ENCODE results near the gene FILIP1.
"Not testable (repeated sequence)": the region's sequence is repeated elsewhere in the genome, so short reads cannot be mapped to it uniquely, and the experiment has no call there.

FILIP1 gene

GRCh38 chr6:75449630-75450206 is 43.9 kb downstream of the FILIP1 start:
- no peak overlapping the region for H3K4me3 Mint-ChIP-seq
- no peaks in the 10 kb centered on the region for H3K9me3 Mint-ChIP-seq
- no peak overlapping the region for H3K27ac Mint-ChIP-seq
- no peaks in the 10 kb centered on the region for H3K36me3 Mint-ChIP-seq
- DNase-seq, result no peak
- no peaks in the 10 kb centered on the region for H3K27me3 Mint-ChIP-seq
- no peaks in the 10 kb centered on the region for H3K4me1 Mint-ChIP-seq
- CTCF ChIA-PET, result no interaction called here

GRCh38 chr6:75446241-75446880 is 47.2 kb downstream of the FILIP1 start:
- no peaks in the 10 kb centered on the region for H3K27me3 Mint-ChIP-seq

GRCh38 chr6:75445738-75446137 is 47.9 kb downstream of the FILIP1 start:
- Mint-ChIP-seq H3K9me3 (no peaks in the 10 kb centered on the region), H3K4me1 (no peaks in the 10 kb centered on the region), H3K27ac (no peak overlapping the region), H3K36me3 (no peaks in the 10 kb centered on the region), H3K27me3 (no peaks in the 10 kb centered on the region), H3K4me3 (no peak overlapping the region)
- DNase-seq, result no peak
- CTCF ChIA-PET, result no interaction called here

More at GRCh38 chr6:75446241-75446880, 47.2 kb downstream of the FILIP1 start:
- no peak for DNase-seq
- CTCF ChIA-PET, result interaction anchor here (1.8 kb wide), 1 partner anchor 7 kb away, joined by 4 read pairs; no protein-coding TSS in a partner anchor
- no peak overlapping the region for H3K4me3 Mint-ChIP-seq
- H3K36me3 Mint-ChIP-seq, result no peaks in the 10 kb centered on the region
- no peak overlapping the region for H3K27ac Mint-ChIP-seq
- no peaks in the 10 kb centered on the region for H3K9me3 Mint-ChIP-seq
- no peaks in the 10 kb centered on the region for H3K4me1 Mint-ChIP-seq

GRCh38 chr6:75444899-75445298 is 48.7 kb downstream of the FILIP1 start:
- Mint-ChIP-seq H3K36me3 (no peaks in the 10 kb centered on the region), H3K27ac (no peak overlapping the region)
- CTCF ChIA-PET, result no interaction called here

GRCh38 chr6:75441883-75442282 is 51.7 kb downstream of the FILIP1 start:
- H3K9me3 Mint-ChIP-seq, CTCF ChIA-PET, H3K4me1 Mint-ChIP-seq, H3K4me3 Mint-ChIP-seq, H3K36me3 Mint-ChIP-seq, DNase-seq, H3K27me3 Mint-ChIP-seq, H3K27ac Mint-ChIP-seq: not testable (repeated sequence)

More at GRCh38 chr6:75444899-75445298, 48.7 kb downstream of the FILIP1 start:
- no peak overlapping the region for H3K4me3 Mint-ChIP-seq
- no peak for DNase-seq
- no peaks in the 10 kb centered on the region for H3K27me3 Mint-ChIP-seq
- no peaks in the 10 kb centered on the region for H3K9me3 Mint-ChIP-seq
- H3K4me1 Mint-ChIP-seq, result no peaks in the 10 kb centered on the region

GRCh38 chr6:75441479-75441878 is 52.1 kb downstream of the FILIP1 start:
- H3K27me3 Mint-ChIP-seq, H3K4me3 Mint-ChIP-seq, CTCF ChIA-PET, DNase-seq, H3K36me3 Mint-ChIP-seq, H3K4me1 Mint-ChIP-seq, H3K27ac Mint-ChIP-seq, H3K9me3 Mint-ChIP-seq: not testable (repeated sequence)

- no peak for DNase-seq
- H3K27ac Mint-ChIP-seq, result no peak overlapping the region
- H3K9me3 Mint-ChIP-seq, result no peaks in the 10 kb centered on the region
- H3K4me1 Mint-ChIP-seq, result no peaks in the 10 kb centered on the region
- CTCF ChIA-PET, result interaction anchor here (1.0 kb wide), 1 partner anchor 9 kb away, joined by 4 read pairs; no protein-coding TSS in a partner anchor
- no peaks in the 10 kb centered on the region for H3K36me3 Mint-ChIP-seq
- H3K4me3 Mint-ChIP-seq, result no peak overlapping the region
- H3K27me3 Mint-ChIP-seq, result no peaks in the 10 kb centered on the region
Observed at GRCh38 chr6:75438442-75439116, 55.0 kb downstream of the FILIP1 start.

- no peak overlapping the region for H3K27ac Mint-ChIP-seq
- CTCF ChIA-PET, result no interaction called here
- no peaks in the 10 kb centered on the region for H3K27me3 Mint-ChIP-seq
- no peaks in the 10 kb centered on the region for H3K9me3 Mint-ChIP-seq
- H3K4me1 Mint-ChIP-seq, result no peaks in the 10 kb centered on the region
- DNase-seq, result no peak
- no peaks in the 10 kb centered on the region for H3K36me3 Mint-ChIP-seq
- H3K4me3 Mint-ChIP-seq, result no peak overlapping the region
Observed at GRCh38 chr6:75438013-75438431, 55.6 kb downstream of the FILIP1 start.

GRCh38 chr6:75437421-75437891 is 56.1 kb downstream of the FILIP1 start:
- Mint-ChIP-seq H3K4me3 (no peak overlapping the region), H3K36me3 (no peaks in the 10 kb centered on the region), H3K4me1 (no peaks in the 10 kb centered on the region), H3K27ac (no peak overlapping the region), H3K27me3 (no peaks in the 10 kb centered on the region), H3K9me3 (no peaks in the 10 kb centered on the region)
- no peak for DNase-seq
- CTCF ChIA-PET, result no interaction called here

- no peaks in the 10 kb centered on the region for H3K36me3 Mint-ChIP-seq
- H3K4me1 Mint-ChIP-seq, result no peaks in the 10 kb centered on the region
- H3K9me3 Mint-ChIP-seq, result no peaks in the 10 kb centered on the region
- no peak overlapping the region for H3K27ac Mint-ChIP-seq
- CTCF ChIA-PET, result no interaction called here
- H3K4me3 Mint-ChIP-seq, result no peak overlapping the region
- no peak for DNase-seq
- H3K27me3 Mint-ChIP-seq, result no peaks in the 10 kb centered on the region
Observed at GRCh38 chr6:75436869-75437268, 56.7 kb downstream of the FILIP1 start.

- H3K36me3 Mint-ChIP-seq, H3K4me1 Mint-ChIP-seq, H3K9me3 Mint-ChIP-seq, CTCF ChIA-PET, H3K4me3 Mint-ChIP-seq, H3K27ac Mint-ChIP-seq, DNase-seq, H3K27me3 Mint-ChIP-seq: not testable (repeated sequence)
Observed at GRCh38 chr6:75432809-75433208, 60.8 kb downstream of the FILIP1 start.

- Mint-ChIP-seq H3K36me3 (no peaks in the 10 kb centered on the region), H3K27me3 (peaks cover 3% of the 10 kb centered on the region), H3K27ac (no peak overlapping the region), H3K4me1 (no peaks in the 10 kb centered on the region), H3K9me3 (no peaks in the 10 kb centered on the region), H3K4me3 (no peak overlapping the region)
- no peak for DNase-seq
- CTCF ChIA-PET, result no interaction called here
Observed at GRCh38 chr6:75431379-75431778, 62.2 kb downstream of the FILIP1 start.

- no peak for DNase-seq
- no peaks in the 10 kb centered on the region for H3K36me3 Mint-ChIP-seq
- H3K9me3 Mint-ChIP-seq, result no peaks in the 10 kb centered on the region
- H3K27ac Mint-ChIP-seq, result no peak overlapping the region
- peaks cover 3% of the 10 kb centered on the region for H3K27me3 Mint-ChIP-seq
- H3K4me1 Mint-ChIP-seq, result no peaks in the 10 kb centered on the region
- no peak overlapping the region for H3K4me3 Mint-ChIP-seq
- CTCF ChIA-PET, result no interaction called here
Observed at GRCh38 chr6:75430631-75431325, 62.8 kb downstream of the FILIP1 start.

GRCh38 chr6:75429061-75429703 is 64.4 kb downstream of the FILIP1 start:
- Mint-ChIP-seq H3K27me3 (peaks cover 3% of the 10 kb centered on the region), H3K4me3 (no peak overlapping the region), H3K36me3 (no peaks in the 10 kb centered on the region), H3K27ac (no peak overlapping the region), H3K9me3 (no peaks in the 10 kb centered on the region), H3K4me1 (peaks cover 7% of the 10 kb centered on the region)
- no peak for DNase-seq
- CTCF ChIA-PET, result no interaction called here

All from activated naive CD4-positive, alpha-beta T cell treated with anti-CD3 and anti-CD28 coated beads, Interleukin-2, amount 10 ng/mL, durations not matched to agents 7 days and 5 days (primary cell).